GM12865 (cell line): ENCODE results near the gene CHID1.

ENCODE experiments used
- DNase-seq: peaks from one replicate; pipeline ENCODE4 v3.0.0; 2010; ENCODE audit warnings: low read depth
- H3K4me3 ChIP-seq: 2 replicates; pipeline ENCODE4 v1.5.1; 2011; ENCODE audit warnings: mild to moderate bottlenecking, low read depth, low read length, control low read depth
- TF ChIP-seq, protein P1 (sequence below): IDR thresholded peaks from 2 replicates; pipeline ENCODE4 v1.5.1; 2011; ENCODE audit warnings: low read length, control low read depth, low read depth, inconsistent platforms; ENCODE audit not compliant: insufficient read depth; ENCODE audit errors: missing control alignments

CHID1 gene

DNA sequence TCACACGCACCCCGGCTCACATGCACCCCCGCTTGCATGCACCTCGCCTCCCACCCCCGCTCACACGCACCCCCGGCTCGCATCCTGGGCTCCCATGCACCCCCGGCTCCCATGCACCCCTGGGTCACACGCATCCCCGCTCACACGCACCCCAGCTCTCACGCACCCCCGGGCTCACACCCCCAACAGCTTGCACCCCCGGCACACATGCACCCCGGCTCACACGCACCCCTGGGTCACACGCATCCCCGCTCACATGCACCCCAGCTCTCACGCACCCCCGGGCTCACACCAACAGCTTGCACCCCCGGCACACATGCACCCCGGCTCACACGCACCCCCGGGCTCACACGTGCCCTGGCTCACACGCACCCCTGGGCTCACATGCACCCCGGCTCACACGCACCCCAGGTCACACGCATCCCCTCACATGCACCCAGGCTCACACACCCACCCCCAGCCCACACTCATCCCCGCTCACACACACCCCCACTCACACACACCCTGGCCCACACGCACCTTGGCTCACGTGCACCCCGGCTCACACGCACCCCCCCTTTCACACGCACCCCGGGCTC, 51.8 kb downstream of the CHID1 start:
- DNase-seq, result no peak
- H3K4me3 ChIP-seq, result no peak overlapping the region
- TF ChIP-seq, protein P1, sequence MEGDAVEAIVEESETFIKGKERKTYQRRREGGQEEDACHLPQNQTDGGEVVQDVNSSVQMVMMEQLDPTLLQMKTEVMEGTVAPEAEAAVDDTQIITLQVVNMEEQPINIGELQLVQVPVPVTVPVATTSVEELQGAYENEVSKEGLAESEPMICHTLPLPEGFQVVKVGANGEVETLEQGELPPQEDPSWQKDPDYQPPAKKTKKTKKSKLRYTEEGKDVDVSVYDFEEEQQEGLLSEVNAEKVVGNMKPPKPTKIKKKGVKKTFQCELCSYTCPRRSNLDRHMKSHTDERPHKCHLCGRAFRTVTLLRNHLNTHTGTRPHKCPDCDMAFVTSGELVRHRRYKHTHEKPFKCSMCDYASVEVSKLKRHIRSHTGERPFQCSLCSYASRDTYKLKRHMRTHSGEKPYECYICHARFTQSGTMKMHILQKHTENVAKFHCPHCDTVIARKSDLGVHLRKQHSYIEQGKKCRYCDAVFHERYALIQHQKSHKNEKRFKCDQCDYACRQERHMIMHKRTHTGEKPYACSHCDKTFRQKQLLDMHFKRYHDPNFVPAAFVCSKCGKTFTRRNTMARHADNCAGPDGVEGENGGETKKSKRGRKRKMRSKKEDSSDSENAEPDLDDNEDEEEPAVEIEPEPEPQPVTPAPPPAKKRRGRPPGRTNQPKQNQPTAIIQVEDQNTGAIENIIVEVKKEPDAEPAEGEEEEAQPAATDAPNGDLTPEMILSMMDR, result no peak

DNA sequence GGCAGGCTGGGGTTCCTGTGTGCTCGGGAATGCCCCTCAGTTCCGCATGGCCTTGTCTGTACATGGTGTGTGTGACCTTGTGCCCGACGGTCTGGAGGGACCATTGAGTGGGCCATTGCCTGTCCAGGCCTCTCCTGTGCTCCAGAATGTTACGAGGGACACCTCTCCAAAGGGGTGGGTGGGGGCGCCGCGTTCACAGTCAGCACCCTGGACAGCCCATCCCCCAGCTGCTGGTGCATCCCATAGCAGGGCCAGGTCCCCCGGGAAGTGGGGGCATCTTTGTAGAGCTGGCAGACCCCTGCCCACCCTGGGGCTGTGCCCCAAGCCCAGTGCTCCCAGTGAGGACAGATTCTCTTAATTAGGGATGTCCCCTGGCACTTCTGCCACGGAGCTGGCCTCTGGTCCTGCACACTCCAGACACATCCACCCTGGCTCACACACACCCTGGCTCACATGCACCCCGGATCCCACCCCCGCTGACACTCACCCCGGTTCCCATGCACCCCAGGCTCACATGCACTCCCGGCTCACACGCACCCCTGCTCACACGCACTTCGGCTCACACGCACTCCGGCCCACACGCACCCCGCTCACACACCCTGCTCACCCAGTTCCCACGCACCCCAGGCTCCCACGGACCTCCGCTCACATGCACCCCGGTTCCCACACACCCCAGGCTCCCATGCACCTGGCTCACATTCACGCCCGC, 52.4 kb downstream of the CHID1 start:
- no peak for DNase-seq
- no peak overlapping the region for H3K4me3 ChIP-seq
- TF ChIP-seq, protein P1, result no peak

DNA sequence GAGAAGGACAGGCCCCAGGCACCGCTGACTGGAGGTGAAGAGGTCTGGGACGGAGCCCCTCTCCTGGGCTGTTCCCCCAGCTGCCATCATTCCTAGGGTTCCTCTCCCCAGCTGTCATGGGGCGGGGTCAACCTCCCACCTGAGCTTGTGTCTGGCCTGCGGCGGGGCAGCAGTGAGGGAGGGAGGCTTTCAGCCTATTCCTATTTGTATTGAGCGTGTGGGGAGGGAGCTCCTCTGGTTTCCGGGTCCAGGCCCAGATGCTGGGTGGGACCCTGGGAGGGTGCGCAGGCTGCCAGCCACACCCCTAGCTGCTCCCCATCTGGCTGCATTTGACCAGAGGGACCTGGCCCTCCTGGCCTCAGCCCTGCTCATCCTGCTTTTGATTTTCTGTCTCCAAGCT, 54.2 kb downstream of the CHID1 start:
- H3K4me3 ChIP-seq, result no peak overlapping the region
- TF ChIP-seq, protein P1, result no peak
- no peak for DNase-seq

DNA sequence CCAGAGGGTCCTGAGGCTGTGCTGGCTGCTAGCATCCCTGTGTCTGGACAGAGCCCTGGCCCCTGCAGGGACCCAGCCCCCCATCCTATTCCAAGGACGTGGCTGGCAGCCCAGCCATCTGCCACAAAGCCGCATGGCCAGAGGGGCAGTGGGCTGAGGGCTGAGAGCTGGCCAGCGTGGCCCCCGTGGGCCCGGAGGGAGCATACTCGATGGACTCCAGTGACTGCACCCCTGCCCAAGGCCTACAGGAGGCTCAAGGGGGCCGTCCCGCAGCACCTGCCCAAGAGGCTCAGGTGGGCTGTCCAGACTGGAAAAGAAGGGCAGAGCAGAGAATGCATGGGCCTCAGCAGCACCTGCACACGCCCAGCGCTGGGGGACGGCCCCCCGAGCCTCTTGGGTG, 54.8 kb downstream of the CHID1 start:
- H3K4me3 ChIP-seq, result no peak overlapping the region
- no peak for DNase-seq
- TF ChIP-seq, protein P1, result no peak

DNA sequence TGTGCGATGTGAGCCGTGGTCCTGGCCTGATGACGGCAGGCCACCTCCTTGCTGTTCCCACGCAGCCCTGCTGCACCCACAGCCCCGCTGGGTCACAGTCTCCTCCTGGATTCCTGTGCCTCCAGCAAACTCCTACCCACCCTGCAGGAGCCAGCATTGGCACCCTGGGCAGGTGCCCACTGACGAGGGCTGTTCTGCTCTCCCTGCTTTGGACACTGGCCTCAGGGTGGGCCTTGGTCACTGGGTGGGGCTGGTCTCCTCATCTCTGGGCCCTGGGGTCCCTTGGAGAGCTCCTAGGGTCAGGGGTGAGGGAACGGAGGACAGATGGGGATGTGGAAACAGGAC, 55.3 kb downstream of the CHID1 start:
- no peak overlapping the region for H3K4me3 ChIP-seq
- TF ChIP-seq, protein P1, result no peak
- DNase-seq, result no peak

DNA sequence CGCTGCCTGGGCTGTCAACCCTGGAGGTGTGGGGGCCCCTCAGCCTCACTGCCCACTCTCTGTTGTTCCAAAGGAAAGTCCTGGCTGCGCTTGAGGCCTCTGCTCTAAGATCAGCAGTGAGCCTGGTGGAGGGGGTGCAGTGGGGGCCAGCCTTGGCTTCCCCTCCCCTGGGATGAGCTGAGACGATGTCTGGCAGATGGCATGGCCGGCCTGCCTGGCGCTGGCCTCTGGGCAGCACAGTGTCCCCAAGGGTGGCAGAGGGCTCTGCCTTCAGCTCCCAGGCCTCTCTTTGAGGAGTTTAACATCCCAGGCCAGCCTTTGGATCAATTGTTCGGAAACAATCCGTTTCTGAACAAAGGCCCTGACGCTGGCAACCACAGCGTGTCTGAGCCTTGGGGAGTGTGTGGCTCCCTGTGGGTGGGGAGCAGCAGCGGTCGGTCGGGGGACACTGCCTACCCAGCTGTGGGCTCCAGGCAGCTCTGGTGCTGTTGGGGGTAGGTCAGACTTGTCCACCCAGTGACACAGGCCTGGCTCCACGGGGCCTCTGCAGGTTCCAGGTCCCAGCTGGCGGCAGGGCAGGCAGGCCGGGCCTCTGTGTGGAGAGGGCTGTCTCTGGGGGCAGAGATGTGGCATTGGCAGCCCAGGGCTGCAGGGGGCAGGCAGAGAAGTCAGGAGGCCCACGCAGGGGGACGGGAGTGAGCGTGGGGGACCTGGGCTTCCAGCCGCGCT, 55.8 kb downstream of the CHID1 start:
- no peak overlapping the region for H3K4me3 ChIP-seq
- TF ChIP-seq, protein P1, result no peak
- DNase-seq, result no peak
